ENCODE results near the gene GLIPR2.

GLIPR2 gene

GRCh38 chr9:36118201-36118600 is 18.3 kb upstream of the GLIPR2 start:
- H3K18ac ChIP-seq (ENCODE audit: low read length) = no peak overlapping the region
- H3K23ac ChIP-seq (ENCODE audit: low read depth, low read length, poor library complexity) = no peak overlapping the region
- no peak overlapping the region for H2BK15ac ChIP-seq (ENCODE audit: low read length)
- no peak overlapping the region for H2BK5ac ChIP-seq (ENCODE audit: low read length)
- DNase-seq (ENCODE audit: low spot score) = no peak
- H3K27ac ChIP-seq (replicated peaks; ENCODE audit: low read length) = no peak overlapping the region
- no peak overlapping the region for H4K8ac ChIP-seq (ENCODE audit: low read depth, low read length)
- H3K4ac ChIP-seq (ENCODE audit: low read length) = no peak overlapping the region
- H4K91ac ChIP-seq (ENCODE audit: low read depth, low read length, poor library complexity) = no peak overlapping the region
- H2AFZ ChIP-seq (ENCODE audit: low read length) = no peak overlapping the region
- H3K79me1 ChIP-seq (ENCODE audit: low read depth, low read length) = no peaks in the 10 kb centered on the region
- H3K27me3 ChIP-seq (ENCODE audit: control insufficient read depth in 3 of 3, insufficient read depth in 3 of 3, low read depth in 1 of 3, low read length in 3 of 3) = no peaks in the 10 kb centered on the region
- H3K4me2 ChIP-seq (ENCODE audit: insufficient read depth, low read length, poor library complexity, severe bottlenecking) = no peak overlapping the region
- no peak overlapping the region for H2AK5ac ChIP-seq (ENCODE audit: low read depth, low read length)
- no peak overlapping the region for H3K14ac ChIP-seq (ENCODE audit: low read length)
- peaks cover 9 to 50% of the 10 kb centered on the region in 2 donors for H3K36me3 ChIP-seq (replicated peaks in 1 of 2; ENCODE audit: control insufficient read depth in 2 of 2, insufficient read depth in 2 of 2, low read length in 2 of 2)
- WGBS, 2 donors (ENCODE audit: extremely low coverage in 2 of 2, insufficient read length in 2 of 2, insufficient replicate concordance in 1 of 2) = no CpG with 5 or more reads among the region's 2 CpGs
- H2BK120ac ChIP-seq (ENCODE audit: low read depth, low read length) = no peak overlapping the region
- H3K4me3 ChIP-seq (ENCODE audit: low read length in 2 of 2) = no peak overlapping the region
- peaks cover 1 to 2% of the 10 kb centered on the region in 2 donors for H3K4me1 ChIP-seq (ENCODE audit: control insufficient read depth in 2 of 2, insufficient read depth in 1 of 2, low read depth in 1 of 2, low read length in 2 of 2)
- H2BK12ac ChIP-seq (ENCODE audit: low read length) = no peak overlapping the region
- H3K9me3 ChIP-seq (replicated peaks in 1 of 2; ENCODE audit: control insufficient read depth in 2 of 2, insufficient read depth in 1 of 2, low read depth in 1 of 2, low read length in 2 of 2) = no peaks in the 10 kb centered on the region
- H3K9ac ChIP-seq (ENCODE audit: low read depth, low read length, poor library complexity) = no peak overlapping the region

- no peak overlapping the region for H3K4me3 ChIP-seq (ENCODE audit: low read length in 2 of 2)
- no CpG with 5 or more reads among the region's 15 CpGs for WGBS, 2 donors (ENCODE audit: extremely low coverage in 2 of 2, insufficient read length in 2 of 2, insufficient replicate concordance in 1 of 2)
- H3K14ac ChIP-seq (ENCODE audit: low read length) = no peak overlapping the region
- no peak overlapping the region for H2BK5ac ChIP-seq (ENCODE audit: low read length)
- no peak overlapping the region for H3K27ac ChIP-seq (replicated peaks; ENCODE audit: low read length)
- no peak overlapping the region for H3K18ac ChIP-seq (ENCODE audit: low read length)
- H3K27me3 ChIP-seq (ENCODE audit: control insufficient read depth in 3 of 3, insufficient read depth in 3 of 3, low read depth in 1 of 3, low read length in 3 of 3) = no peaks in the 10 kb centered on the region
- H3K23ac ChIP-seq (ENCODE audit: low read depth, low read length, poor library complexity) = no peak overlapping the region
- no peak overlapping the region for H3K4ac ChIP-seq (ENCODE audit: low read length)
- no peak overlapping the region for H2AFZ ChIP-seq (ENCODE audit: low read length)
- H2BK120ac ChIP-seq (ENCODE audit: low read depth, low read length) = no peak overlapping the region
- H4K91ac ChIP-seq (ENCODE audit: low read depth, low read length, poor library complexity) = no peak overlapping the region
- no peak overlapping the region for H3K9ac ChIP-seq (ENCODE audit: low read depth, low read length, poor library complexity)
- H4K8ac ChIP-seq (ENCODE audit: low read depth, low read length) = no peak overlapping the region
- H2BK12ac ChIP-seq (ENCODE audit: low read length) = no peak overlapping the region
- H2AK5ac ChIP-seq (ENCODE audit: low read depth, low read length) = no peak overlapping the region
- H3K4me2 ChIP-seq (ENCODE audit: insufficient read depth, low read length, poor library complexity, severe bottlenecking) = no peak overlapping the region
- H3K79me1 ChIP-seq (ENCODE audit: low read depth, low read length) = no peaks in the 10 kb centered on the region
- no peak for DNase-seq (ENCODE audit: low spot score)
- peaks cover 0 to 2% of the 10 kb centered on the region in 2 donors for H3K4me1 ChIP-seq (ENCODE audit: control insufficient read depth in 2 of 2, insufficient read depth in 1 of 2, low read depth in 1 of 2, low read length in 2 of 2)
- H2BK15ac ChIP-seq (ENCODE audit: low read length) = no peak overlapping the region
- no peaks in the 10 kb centered on the region for H3K9me3 ChIP-seq (replicated peaks in 1 of 2; ENCODE audit: control insufficient read depth in 2 of 2, insufficient read depth in 1 of 2, low read depth in 1 of 2, low read length in 2 of 2)
- H3K36me3 ChIP-seq (replicated peaks in 1 of 2; ENCODE audit: control insufficient read depth in 2 of 2, insufficient read depth in 2 of 2, low read length in 2 of 2) = peaks cover 9 to 54% of the 10 kb centered on the region in 2 donors
Measured at GRCh38 chr9:36118706-36119105, 17.8 kb upstream of the GLIPR2 start.

GRCh38 chr9:36119476-36119875 is 17.1 kb upstream of the GLIPR2 start:
- Histone ChIP-seq H2BK120ac (ENCODE audit: low read depth, low read length) (no peak overlapping the region), H2BK5ac (ENCODE audit: low read length) (no peak overlapping the region), H3K27ac (replicated peaks; ENCODE audit: low read length) (no peak overlapping the region), H2AFZ (ENCODE audit: low read length) (no peak overlapping the region), H3K18ac (ENCODE audit: low read length) (no peak overlapping the region), H3K79me1 (ENCODE audit: low read depth, low read length) (no peaks in the 10 kb centered on the region), H3K36me3 (replicated peaks in 1 of 2; ENCODE audit: control insufficient read depth in 2 of 2, insufficient read depth in 2 of 2, low read length in 2 of 2) (peaks cover 9 to 58% of the 10 kb centered on the region in 2 donors), H4K91ac (ENCODE audit: low read depth, low read length, poor library complexity) (no peak overlapping the region), H3K14ac (ENCODE audit: low read length) (no peak overlapping the region), H3K9me3 (replicated peaks in 1 of 2; ENCODE audit: control insufficient read depth in 2 of 2, insufficient read depth in 1 of 2, low read depth in 1 of 2, low read length in 2 of 2) (no peaks in the 10 kb centered on the region), H3K9ac (ENCODE audit: low read depth, low read length, poor library complexity) (no peak overlapping the region), H2BK15ac (ENCODE audit: low read length) (no peak overlapping the region), H3K4me1 (ENCODE audit: control insufficient read depth in 2 of 2, insufficient read depth in 1 of 2, low read depth in 1 of 2, low read length in 2 of 2) (peaks cover 0 to 2% of the 10 kb centered on the region in 2 donors), H2AK5ac (ENCODE audit: low read depth, low read length) (no peak overlapping the region), H3K27me3 (ENCODE audit: control insufficient read depth in 3 of 3, insufficient read depth in 3 of 3, low read depth in 1 of 3, low read length in 3 of 3) (no peaks in the 10 kb centered on the region), H4K8ac (ENCODE audit: low read depth, low read length) (no peak overlapping the region), H3K23ac (ENCODE audit: low read depth, low read length, poor library complexity) (no peak overlapping the region), H3K4me2 (ENCODE audit: insufficient read depth, low read length, poor library complexity, severe bottlenecking) (no peak overlapping the region), H3K4ac (ENCODE audit: low read length) (no peak overlapping the region), H3K4me3 (ENCODE audit: low read length in 2 of 2) (no peak overlapping the region), H2BK12ac (ENCODE audit: low read length) (no peak overlapping the region)
- no peak for DNase-seq (ENCODE audit: low spot score)
- WGBS, 2 donors (ENCODE audit: extremely low coverage in 2 of 2, insufficient read length in 2 of 2, insufficient replicate concordance in 1 of 2) = no CpG with 5 or more reads among the region's 7 CpGs

GRCh38 chr9:36120705-36121104 is 15.8 kb upstream of the GLIPR2 start:
- Histone ChIP-seq H3K23ac (ENCODE audit: low read depth, low read length, poor library complexity) (no peak overlapping the region), H2BK15ac (ENCODE audit: low read length) (no peak overlapping the region), H2BK12ac (ENCODE audit: low read length) (no peak overlapping the region), H2AFZ (ENCODE audit: low read length) (no peak overlapping the region), H3K4ac (ENCODE audit: low read length) (no peak overlapping the region), H3K36me3 (replicated peaks in 1 of 2; ENCODE audit: control insufficient read depth in 2 of 2, insufficient read depth in 2 of 2, low read length in 2 of 2) (peaks cover 9 to 58% of the 10 kb centered on the region in 2 donors), H2BK5ac (ENCODE audit: low read length) (no peak overlapping the region), H3K27ac (replicated peaks; ENCODE audit: low read length) (no peak overlapping the region), H2BK120ac (ENCODE audit: low read depth, low read length) (no peak overlapping the region), H3K14ac (ENCODE audit: low read length) (no peak overlapping the region), H2AK5ac (ENCODE audit: low read depth, low read length) (no peak overlapping the region), H3K4me3 (ENCODE audit: low read length in 2 of 2) (no peak overlapping the region), H3K9me3 (replicated peaks in 1 of 2; ENCODE audit: control insufficient read depth in 2 of 2, insufficient read depth in 1 of 2, low read depth in 1 of 2, low read length in 2 of 2) (no peaks in the 10 kb centered on the region), H4K8ac (ENCODE audit: low read depth, low read length) (no peak overlapping the region), H4K91ac (ENCODE audit: low read depth, low read length, poor library complexity) (no peak overlapping the region), H3K9ac (ENCODE audit: low read depth, low read length, poor library complexity) (no peak overlapping the region), H3K4me1 (ENCODE audit: control insufficient read depth in 2 of 2, insufficient read depth in 1 of 2, low read depth in 1 of 2, low read length in 2 of 2) (peaks cover 0 to 2% of the 10 kb centered on the region in 2 donors), H3K79me1 (ENCODE audit: low read depth, low read length) (no peaks in the 10 kb centered on the region), H3K4me2 (ENCODE audit: insufficient read depth, low read length, poor library complexity, severe bottlenecking) (no peak overlapping the region), H3K27me3 (ENCODE audit: control insufficient read depth in 3 of 3, insufficient read depth in 3 of 3, low read depth in 1 of 3, low read length in 3 of 3) (no peaks in the 10 kb centered on the region), H3K18ac (ENCODE audit: low read length) (no peak overlapping the region)
- no CpG with 5 or more reads among the region's 4 CpGs for WGBS, 2 donors (ENCODE audit: extremely low coverage in 2 of 2, insufficient read length in 2 of 2, insufficient replicate concordance in 1 of 2)
- DNase-seq (ENCODE audit: low spot score) = no peak
